Measurements from ENCODE around the gene NCAPD2. TPM values are rescaled to one million over a fixed set of nuclear protein-coding genes. Genes with fewer than 3 reads are reported as not detected.
"Not testable (repeated sequence)": the region's sequence is repeated elsewhere in the genome, so short reads cannot be mapped to it uniquely, and the experiment has no call there.

The NCAPD2 gene
- total RNA-seq, 1 donor from 2014 or later: 14.7 TPM

- no peak for DNase-seq (ENCODE audit: low spot score)
These were observed 30.7 kb upstream of the NCAPD2 start for GRCh38 chr12:6463216-6463615.

GRCh38 chr12:6463858-6464257, 30.0 kb upstream of the NCAPD2 start:
- no peak for DNase-seq (ENCODE audit: low spot score)

GRCh38 chr12:6464531-6464930, 29.4 kb upstream of the NCAPD2 start:
- DNase-seq (ENCODE audit: low spot score): no peak

- DNase-seq (ENCODE audit: low spot score): peak; percentile 78
These were observed 28.3 kb upstream of the NCAPD2 start for GRCh38 chr12:6465467-6466183.

GRCh38 chr12:6466184-6466573, 27.7 kb upstream of the NCAPD2 start:
- DNase-seq (ENCODE audit: low spot score): no peak

- DNase-seq (ENCODE audit: low spot score): not testable (repeated sequence)
These were observed 27.2 kb upstream of the NCAPD2 start for GRCh38 chr12:6466751-6467150.

- DNase-seq (ENCODE audit: low spot score): not testable (repeated sequence)
These were observed 26.2 kb upstream of the NCAPD2 start for GRCh38 chr12:6467571-6468282.

GRCh38 chr12:6468283-6468575, 25.7 kb upstream of the NCAPD2 start:
- no peak for DNase-seq (ENCODE audit: low spot score)

GRCh38 chr12:6469092-6469491, 24.8 kb upstream of the NCAPD2 start:
- DNase-seq (ENCODE audit: low spot score): no peak

GRCh38 chr12:6469609-6470374, 24.1 kb upstream of the NCAPD2 start:
- DNase-seq (ENCODE audit: low spot score): no peak

GRCh38 chr12:6470375-6471163, 23.3 kb upstream of the NCAPD2 start, which contains the start of gene VAMP1:
VAMP1 (minus strand) TSS chr12:6470677; CDS start chr12:6470531, 146 bp downstream.
- peak; percentile 99 for DNase-seq (ENCODE audit: low spot score)

GRCh38 chr12:6471989-6472360, 21.9 kb upstream of the NCAPD2 start:
- no peak for DNase-seq (ENCODE audit: low spot score)

GRCh38 chr12:6472491-6472890, 21.4 kb upstream of the NCAPD2 start:
- no peak for DNase-seq (ENCODE audit: low spot score)

GRCh38 chr12:6475233-6475975, 18.5 kb upstream of the NCAPD2 start:
- not testable (repeated sequence) for DNase-seq (ENCODE audit: low spot score)

GRCh38 chr12:6476489-6476888, 17.4 kb upstream of the NCAPD2 start:
- no peak for DNase-seq (ENCODE audit: low spot score)

GRCh38 chr12:6477601-6478377, 16.1 kb upstream of the NCAPD2 start:
- DNase-seq (ENCODE audit: low spot score): not testable (repeated sequence)

- DNase-seq (ENCODE audit: low spot score): no peak
These were observed 15.5 kb upstream of the NCAPD2 start for GRCh38 chr12:6478416-6478815.

GRCh38 chr12:6488240-6488639, 5.7 kb upstream of the NCAPD2 start:
- no peak for DNase-seq (ENCODE audit: low spot score)

- DNase-seq (ENCODE audit: low spot score): no peak
These were observed 4.5 kb upstream of the NCAPD2 start for GRCh38 chr12:6489449-6489848.

GRCh38 chr12:6490673-6491072, 3.2 kb upstream of the NCAPD2 start:
- not testable (repeated sequence) for DNase-seq (ENCODE audit: low spot score)

Measured in umbilical cord (tissue), 2 donors.